ENCODE measurements around the gene APOL3. TPM values are rescaled to one million over a fixed set of nuclear protein-coding genes. Genes with fewer than 3 reads are reported as not detected.
"Not testable (repeated sequence)": the region's sequence is repeated elsewhere in the genome, so short reads cannot be mapped to it uniquely, and the experiment has no call there.

APOL3 gene
- total and polyA plus RNA-seq, 7 experiments from 2014 or later = 56.9 to 212 (median 123) TPM

DNA sequence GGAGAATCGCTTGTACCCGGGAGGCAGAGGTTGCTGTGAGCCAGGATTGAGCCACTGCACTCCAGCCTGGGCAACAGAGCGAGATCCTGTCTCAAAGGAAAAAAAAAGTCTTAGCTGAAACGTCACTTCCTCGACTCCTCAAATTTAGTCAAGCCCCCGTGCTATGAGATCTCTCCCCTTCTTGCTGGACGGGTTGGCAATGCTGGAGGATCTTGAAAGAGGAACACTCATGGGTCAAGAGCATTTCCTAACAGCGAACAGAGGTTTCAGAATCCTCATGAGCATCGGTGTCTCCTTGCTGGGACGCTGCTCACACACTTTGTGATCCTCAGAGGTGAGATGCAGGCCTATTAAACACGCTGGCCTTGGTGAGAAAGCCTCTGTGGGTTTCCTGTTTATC, 35.9 kb downstream of the APOL3 start:
- Mint-ChIP-seq H3K9me3 (no peaks in the 10 kb centered on the region), H3K27ac (peak overlapping the region in 3 of 9 donors; percentile 74 to 95 (median 91)), H3K27me3 (peaks cover 0 to 10% (median 0%) of the 10 kb centered on the region in 5 donors), H3K4me3 (peak overlapping the region in 3 of 10 donors; percentile 27 to 85 (median 34)), H3K4me1 (peaks cover 8 to 13% (median 11%) of the 10 kb centered on the region in 7 donors), H3K36me3 (peaks cover 0 to 3% (median 0%) of the 10 kb centered on the region in 5 donors)
- DNase-seq (no peak), ATAC-seq (no peak)
- H3K27ac ChIP-seq (ENCODE audit: low read depth, low read length) = no peak overlapping the region
- H3K4me1 ChIP-seq (ENCODE audit: control insufficient read depth in 2 of 2, insufficient read depth in 2 of 2, low read length in 2 of 2) = no peaks in the 10 kb centered on the region
- H3K36me3 ChIP-seq (ENCODE audit: control insufficient read depth in 2 of 3, insufficient read depth in 3 of 3, low read length in 3 of 3) = no peaks in the 10 kb centered on the region
- intact Hi-C loops (cut with micrococcal nuclease) = loop anchor here (1.0 to 5.0 kb wide), 8 partner anchors 56 to 774 kb away; partner anchors contain the start of gene RBFOX2 (in 1 of the 2)
- H3K9me3 ChIP-seq (ENCODE audit: control insufficient read depth in 2 of 3, low read length in 3 of 3) = no peaks in the 10 kb centered on the region
- ChIA-PET POLR2A (no interaction called here), CTCF (interaction anchor here (0.7 to 2.5 kb wide), 9 partner anchors 8 to 774 kb away, joined by 3 to 10 read pairs (median 4); partner anchors contain the start of gene APOL3)
- H3K4me3 ChIP-seq (ENCODE audit: low read length) = no peak overlapping the region
- no peaks in the 10 kb centered on the region for H3K27me3 ChIP-seq (ENCODE audit: control insufficient read depth in 2 of 2, insufficient read depth in 2 of 2, low read length in 2 of 2)

DNA sequence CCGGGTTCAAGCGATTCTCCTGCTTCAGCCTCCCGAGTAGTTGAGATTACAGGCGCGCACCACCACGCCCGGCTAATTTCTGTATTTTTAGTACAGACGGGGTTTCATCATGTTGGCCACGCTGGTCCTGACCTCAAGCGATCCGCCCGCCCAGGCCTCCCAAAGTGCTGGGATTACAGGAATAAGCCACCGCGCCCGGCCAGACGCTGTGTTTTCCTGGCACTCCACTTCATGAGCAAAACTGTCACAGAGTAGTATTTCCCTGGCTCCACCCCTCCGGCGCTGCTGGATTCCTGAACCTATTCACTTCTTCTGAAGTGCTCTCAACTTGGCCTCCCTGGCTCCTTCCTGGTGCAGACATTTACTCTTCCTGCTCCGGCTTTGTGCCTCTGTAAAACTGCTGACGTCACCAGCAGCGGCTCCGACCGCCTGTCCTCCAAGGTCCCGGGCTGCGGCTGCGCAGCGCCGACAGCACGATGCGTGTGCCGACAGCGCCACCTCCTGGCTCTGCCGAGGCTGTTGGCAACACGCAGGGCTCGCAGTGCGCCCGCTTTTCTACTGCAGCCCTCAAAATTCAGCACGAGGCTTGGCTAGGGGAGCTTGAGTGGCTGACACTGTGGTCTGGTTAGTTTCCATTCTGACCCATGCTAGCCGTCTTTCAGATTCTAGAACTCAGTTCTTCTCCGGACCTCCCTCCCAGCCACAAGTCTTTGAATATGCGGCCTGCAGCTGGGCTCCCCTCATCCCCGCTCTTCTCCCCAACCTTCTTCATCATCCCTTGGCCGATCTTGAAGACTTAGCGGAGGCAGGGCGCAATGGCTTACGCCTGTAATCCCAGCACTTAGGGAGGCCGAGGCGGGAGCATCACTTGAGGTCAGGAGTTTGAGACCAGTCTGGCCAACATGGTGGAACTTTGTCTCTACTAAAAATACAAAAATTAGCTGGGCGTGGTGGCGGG, 36.6 kb downstream of the APOL3 start:
- H3K4me3 ChIP-seq (ENCODE audit: low read length) = peak overlapping the region; percentile 45
- no peaks in the 10 kb centered on the region for H3K9me3 ChIP-seq (ENCODE audit: control insufficient read depth in 2 of 3, low read length in 3 of 3)
- peak; percentile 87 to 94 (median 92) for DNase-seq
- H3K9me3 Mint-ChIP-seq = no peaks in the 10 kb centered on the region
- H3K36me3 Mint-ChIP-seq = peaks cover 0 to 3% (median 0%) of the 10 kb centered on the region in 5 donors
- peaks cover 0 to 10% (median 0%) of the 10 kb centered on the region in 5 donors for H3K27me3 Mint-ChIP-seq
- intact Hi-C loops (cut with micrococcal nuclease) = loop anchor here (1.0 to 5.0 kb wide), 8 partner anchors 56 to 774 kb away; partner anchors contain the start of gene RBFOX2 (in 1 of the 2)
- H3K27me3 ChIP-seq (ENCODE audit: control insufficient read depth in 2 of 2, insufficient read depth in 2 of 2, low read length in 2 of 2) = no peaks in the 10 kb centered on the region
- peak overlapping the region; percentile 68 to 89 (median 84) for H3K4me3 Mint-ChIP-seq
- peaks cover 8 to 13% (median 11%) of the 10 kb centered on the region in 7 donors for H3K4me1 Mint-ChIP-seq
- CTCF ChIA-PET = interaction anchor here (0.7 to 2.5 kb wide), 9 partner anchors 8 to 773 kb away, joined by 3 to 10 read pairs (median 4); partner anchors contain the start of gene APOL3
- H3K27ac Mint-ChIP-seq = peak overlapping the region; percentile 87 to 96 (median 93)
- peak overlapping the region; percentile 63 for H3K27ac ChIP-seq (ENCODE audit: low read depth, low read length)
- peak; percentile 100 for ATAC-seq
- no peaks in the 10 kb centered on the region for H3K36me3 ChIP-seq (ENCODE audit: control insufficient read depth in 2 of 3, insufficient read depth in 3 of 3, low read length in 3 of 3)
- POLR2A ChIA-PET = no interaction called here
- H3K4me1 ChIP-seq (ENCODE audit: control insufficient read depth in 2 of 2, insufficient read depth in 2 of 2, low read length in 2 of 2) = no peaks in the 10 kb centered on the region

DNA sequence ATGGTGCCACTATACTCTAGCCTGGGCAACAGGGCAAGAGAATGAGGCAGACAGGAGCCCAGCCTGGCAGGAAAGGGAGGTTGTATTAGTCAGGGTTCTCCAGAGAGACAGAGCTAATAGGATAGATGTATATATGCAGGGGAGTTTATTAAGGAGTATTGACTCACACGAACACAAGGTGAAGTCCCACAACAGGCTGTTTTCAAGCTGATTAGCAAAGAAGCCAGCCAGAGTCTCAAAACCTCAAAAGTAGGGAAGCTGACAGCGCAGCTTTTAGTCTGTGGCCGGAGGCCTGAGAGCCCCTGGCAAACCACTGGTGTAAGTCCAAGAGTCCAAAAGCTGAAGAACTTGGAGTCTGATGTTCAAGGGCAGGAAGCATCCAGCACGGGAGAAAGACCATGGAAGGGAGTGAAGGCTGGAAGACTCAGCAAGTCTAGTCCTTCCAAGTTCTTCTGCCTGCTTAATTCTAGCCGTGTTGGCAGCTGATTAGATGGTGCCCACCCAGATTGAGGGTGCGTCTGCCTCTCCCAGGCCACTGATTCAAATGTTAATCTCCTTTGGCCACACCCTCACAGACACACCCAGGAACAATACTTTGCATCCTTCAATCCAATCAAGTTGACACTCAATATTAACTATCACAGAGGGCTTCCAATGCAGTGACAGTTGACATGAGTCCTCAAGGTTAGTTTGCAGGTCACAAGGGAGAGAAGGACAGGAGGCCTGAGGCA, 39.8 kb downstream of the APOL3 start:
- H3K36me3 ChIP-seq (ENCODE audit: control insufficient read depth in 2 of 3, insufficient read depth in 3 of 3, low read length in 3 of 3); H3K36me3 Mint-ChIP-seq; ATAC-seq; H3K27me3 Mint-ChIP-seq; H3K9me3 Mint-ChIP-seq; H3K4me3 Mint-ChIP-seq; H3K4me3 ChIP-seq (ENCODE audit: low read length); H3K9me3 ChIP-seq (ENCODE audit: control insufficient read depth in 2 of 3, low read length in 3 of 3); H3K27me3 ChIP-seq (ENCODE audit: control insufficient read depth in 2 of 2, insufficient read depth in 2 of 2, low read length in 2 of 2); H3K4me1 ChIP-seq (ENCODE audit: control insufficient read depth in 2 of 2, insufficient read depth in 2 of 2, low read length in 2 of 2); H3K27ac ChIP-seq (ENCODE audit: low read depth, low read length); DNase-seq: not testable (repeated sequence)
- H3K4me1 Mint-ChIP-seq = peaks cover 8 to 13% (median 11%) of the 10 kb centered on the region in 7 donors
- POLR2A ChIA-PET = interaction anchor here (0.8 kb wide), 1 partner anchor 211 kb away, joined by 3 read pairs; no protein-coding TSS in a partner anchor
- intact Hi-C loops (cut with micrococcal nuclease) = loop anchor here (5.0 kb wide), 1 partner anchor 198 kb away; no protein-coding TSS in a partner anchor
- H3K27ac Mint-ChIP-seq = peak overlapping the region in 1 of 9 donors; percentile 38
- CTCF ChIA-PET = interaction anchor here (0.7 kb wide), 1 partner anchor 756 kb away, joined by 3 read pairs; no protein-coding TSS in a partner anchor

DNA sequence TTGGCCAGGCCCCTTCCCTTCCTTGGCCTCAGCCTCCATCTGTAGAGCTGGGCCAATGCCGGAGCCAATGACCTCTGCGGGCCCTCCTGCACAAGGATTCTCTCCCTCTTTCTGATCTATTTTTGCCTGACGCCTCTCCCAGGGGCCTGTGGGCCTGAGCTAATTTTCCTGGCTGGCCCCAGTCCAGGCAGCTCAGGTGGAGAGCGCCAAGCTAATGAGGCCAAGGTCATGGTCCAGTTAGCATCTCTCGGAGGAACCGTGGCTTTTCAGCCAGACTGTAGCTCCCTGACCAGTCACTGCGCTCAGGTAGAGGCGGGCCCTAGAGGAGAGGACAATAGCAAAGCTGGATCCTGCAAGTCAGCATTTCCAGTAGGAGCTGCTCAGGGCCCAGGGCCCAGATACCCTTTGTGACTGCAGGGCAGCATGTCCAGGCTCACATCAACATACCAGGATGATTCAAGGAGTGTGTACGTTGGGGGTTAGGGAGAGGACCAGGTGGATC, 43.5 kb downstream of the APOL3 start:
- no peak overlapping the region for H3K4me3 ChIP-seq (ENCODE audit: low read length)
- H3K4me3 Mint-ChIP-seq = no peak overlapping the region
- no peaks in the 10 kb centered on the region for H3K4me1 ChIP-seq (ENCODE audit: control insufficient read depth in 2 of 2, insufficient read depth in 2 of 2, low read length in 2 of 2)
- no peaks in the 10 kb centered on the region for H3K36me3 ChIP-seq (ENCODE audit: control insufficient read depth in 2 of 3, insufficient read depth in 3 of 3, low read length in 3 of 3)
- H3K27me3 Mint-ChIP-seq = peaks cover 0 to 3% (median 0%) of the 10 kb centered on the region in 5 donors
- intact Hi-C loops (cut with micrococcal nuclease) = no loop called here
- ATAC-seq (no peak), DNase-seq (no peak)
- H3K27me3 ChIP-seq (ENCODE audit: control insufficient read depth in 2 of 2, insufficient read depth in 2 of 2, low read length in 2 of 2) = no peaks in the 10 kb centered on the region
- H3K9me3 ChIP-seq (ENCODE audit: control insufficient read depth in 2 of 3, low read length in 3 of 3) = no peaks in the 10 kb centered on the region
- ChIA-PET CTCF (no interaction called here), POLR2A (interaction anchor here (0.6 kb wide), 1 partner anchor 958 kb away, joined by 3 read pairs; no protein-coding TSS in a partner anchor)
- H3K4me1 Mint-ChIP-seq = no peaks in the 10 kb centered on the region
- peaks cover 0 to 3% (median 0%) of the 10 kb centered on the region in 5 donors for H3K36me3 Mint-ChIP-seq
- H3K27ac ChIP-seq (ENCODE audit: low read depth, low read length) = no peak overlapping the region
- peak overlapping the region in 2 of 9 donors; percentile 41 to 59 for H3K27ac Mint-ChIP-seq
- H3K9me3 Mint-ChIP-seq = peaks cover 0 to 2% (median 0%) of the 10 kb centered on the region in 11 donors

DNA sequence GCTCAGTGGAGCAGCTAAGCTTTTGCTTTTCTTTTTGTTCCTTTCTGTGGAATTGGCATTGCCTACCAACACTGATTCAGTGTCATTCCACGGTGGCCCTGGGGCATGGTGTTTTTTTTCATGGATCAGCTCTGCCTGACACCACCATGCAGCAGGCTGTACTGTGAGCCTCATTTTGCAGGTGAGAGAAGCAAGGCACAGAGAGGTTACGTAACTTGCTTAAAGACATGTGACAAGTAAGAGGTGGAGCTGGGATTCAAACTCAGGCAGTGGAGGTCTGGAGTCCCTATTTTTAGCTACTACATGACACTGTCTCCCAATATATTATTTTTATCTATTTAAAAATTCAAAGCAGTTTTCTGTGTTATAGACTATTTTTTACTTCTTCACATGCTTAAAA, 44.4 kb downstream of the APOL3 start:
- Mint-ChIP-seq H3K4me1 (no peaks in the 10 kb centered on the region), H3K9me3 (peaks cover 0 to 2% (median 0%) of the 10 kb centered on the region in 11 donors), H3K4me3 (no peak overlapping the region), H3K27ac (no peak overlapping the region), H3K27me3 (peaks cover 0 to 3% (median 0%) of the 10 kb centered on the region in 5 donors), H3K36me3 (peaks cover 0 to 3% (median 0%) of the 10 kb centered on the region in 5 donors)
- no peak overlapping the region for H3K27ac ChIP-seq (ENCODE audit: low read depth, low read length)
- no peaks in the 10 kb centered on the region for H3K27me3 ChIP-seq (ENCODE audit: control insufficient read depth in 2 of 2, insufficient read depth in 2 of 2, low read length in 2 of 2)
- H3K4me3 ChIP-seq (ENCODE audit: low read length) = no peak overlapping the region
- intact Hi-C loops (cut with micrococcal nuclease) = no loop called here
- ATAC-seq = no peak
- no peaks in the 10 kb centered on the region for H3K9me3 ChIP-seq (ENCODE audit: control insufficient read depth in 2 of 3, low read length in 3 of 3)
- no peaks in the 10 kb centered on the region for H3K4me1 ChIP-seq (ENCODE audit: control insufficient read depth in 2 of 2, insufficient read depth in 2 of 2, low read length in 2 of 2)
- POLR2A ChIA-PET = no interaction called here
- no peak for DNase-seq
- CTCF ChIA-PET = no interaction called here
- H3K36me3 ChIP-seq (ENCODE audit: control insufficient read depth in 2 of 3, insufficient read depth in 3 of 3, low read length in 3 of 3) = no peaks in the 10 kb centered on the region

DNA sequence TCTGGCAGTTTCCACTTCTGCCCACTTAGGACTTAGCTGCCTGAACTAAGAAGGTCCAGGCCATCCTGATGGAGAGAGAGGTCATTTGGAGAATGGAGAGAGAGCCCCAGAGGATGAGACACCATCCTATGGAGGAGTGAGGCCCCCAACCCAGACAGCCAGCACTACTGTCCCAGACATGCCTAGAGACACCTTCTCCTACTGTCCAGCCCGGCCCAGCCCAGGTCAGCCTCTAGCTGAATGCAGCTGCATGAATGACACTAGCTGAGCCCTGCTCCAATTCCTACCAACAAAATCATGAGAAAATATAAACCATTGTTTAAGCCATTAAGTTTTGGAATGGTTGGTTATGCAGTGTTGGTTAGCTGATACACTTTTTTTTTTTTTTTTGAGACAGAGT, 47.4 kb downstream of the APOL3 start:
- POLR2A ChIA-PET = no interaction called here
- CTCF ChIA-PET = interaction anchor here (0.8 kb wide), 1 partner anchor 49 kb away, joined by 3 read pairs; no protein-coding TSS in a partner anchor
- Mint-ChIP-seq H3K27ac (no peak overlapping the region), H3K36me3 (peaks cover 0 to 3% (median 0%) of the 10 kb centered on the region in 5 donors), H3K27me3 (peaks cover 0 to 7% (median 0%) of the 10 kb centered on the region in 5 donors), H3K9me3 (peaks cover 0 to 2% (median 0%) of the 10 kb centered on the region in 11 donors), H3K4me1 (no peaks in the 10 kb centered on the region), H3K4me3 (no peak overlapping the region)
- Histone ChIP-seq H3K27ac (ENCODE audit: low read depth, low read length) (no peak overlapping the region), H3K36me3 (ENCODE audit: control insufficient read depth in 2 of 3, insufficient read depth in 3 of 3, low read length in 3 of 3) (no peaks in the 10 kb centered on the region), H3K9me3 (ENCODE audit: control insufficient read depth in 2 of 3, low read length in 3 of 3) (no peaks in the 10 kb centered on the region), H3K4me3 (ENCODE audit: low read length) (no peak overlapping the region), H3K27me3 (ENCODE audit: control insufficient read depth in 2 of 2, insufficient read depth in 2 of 2, low read length in 2 of 2) (no peaks in the 10 kb centered on the region), H3K4me1 (ENCODE audit: control insufficient read depth in 2 of 2, insufficient read depth in 2 of 2, low read length in 2 of 2) (no peaks in the 10 kb centered on the region)
- DNase-seq = no peak
- ATAC-seq = no peak
- intact Hi-C loops (cut with micrococcal nuclease) = no loop called here

Data from naive thymus-derived CD4-positive, alpha-beta T cell (primary cell).